Esophagus squamous epithelium (tissue), 4 donors: ENCODE results near the gene DNM3.

Experiments used
- CTCF ChIP-seq, 6 experiments: fragments of 450-650 bp in 4 of 6; fragments of 200-600 bp in 2 of 6; sonication (generic) in 2 of 6; IDR thresholded peaks; one replicate each; pipeline ENCODE4 v1.5.1; 2016 to 2019; ENCODE audit warnings: antibody characterized with exemption in 6 of 6, mild to moderate bottlenecking in 4 of 6, moderate library complexity in 4 of 6
- POLR2A ChIP-seq, 4 donors: fragments of 450-650 bp; IDR thresholded peaks; one replicate each; pipeline ENCODE4 v1.6.1; 2017; ENCODE audit warnings: antibody characterized with exemption in 4 of 4, mild to moderate bottlenecking in 4 of 4, moderate library complexity in 3 of 4

GRCh38 chr1:171935664-171936063 lies 94.4 kb downstream of the DNM3 start:
- TF ChIP-seq POLR2A (IDR thresholded peaks at IDR 0.05) = no peak
- no peak for TF ChIP-seq CTCF (IDR thresholded peaks at IDR 0.05)
